Amygdala (tissue), 56 donors: ENCODE results near the gene ANGPTL3.
"Not testable (repeated sequence)": the region's sequence is repeated elsewhere in the genome, so short reads cannot be mapped to it uniquely, and the experiment has no call there.

ENCODE experiments used
- DNase-seq, 56 donors: peaks; one replicate each; lab custom pipeline; 2025; lab: John Stamatoyannopoulos, UW

The ANGPTL3 gene

GRCh38 chr1:62597281-62597680, at the start of gene ANGPTL3:
ANGPTL3 (plus strand) TSS chr1:62597520; CDS start chr1:62597567, 47 bp downstream.
- no peak for DNase-seq

- DNase-seq: no peak
These were observed 36.0 kb upstream of the ANGPTL3 start for GRCh38 chr1:62561306-62561705.

DNA sequence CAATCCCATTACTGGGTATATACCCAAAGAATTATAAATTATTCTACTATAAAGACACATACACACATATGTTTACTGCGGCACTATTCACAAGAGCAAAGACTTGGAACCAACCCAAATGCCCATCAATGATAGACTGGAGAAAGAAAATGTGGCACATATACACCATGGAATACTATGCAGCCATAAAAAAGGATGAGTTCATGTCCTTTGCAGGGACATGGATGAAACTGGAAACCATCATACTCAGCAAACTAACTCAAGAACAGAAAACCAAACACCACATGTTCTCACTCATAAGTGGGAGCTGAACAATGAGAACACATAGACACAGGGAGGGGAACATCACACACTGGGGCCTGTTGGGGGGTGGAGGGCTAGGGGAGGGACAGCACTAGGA, 30.1 kb upstream of the ANGPTL3 start:
- not testable (repeated sequence) for DNase-seq

DNA sequence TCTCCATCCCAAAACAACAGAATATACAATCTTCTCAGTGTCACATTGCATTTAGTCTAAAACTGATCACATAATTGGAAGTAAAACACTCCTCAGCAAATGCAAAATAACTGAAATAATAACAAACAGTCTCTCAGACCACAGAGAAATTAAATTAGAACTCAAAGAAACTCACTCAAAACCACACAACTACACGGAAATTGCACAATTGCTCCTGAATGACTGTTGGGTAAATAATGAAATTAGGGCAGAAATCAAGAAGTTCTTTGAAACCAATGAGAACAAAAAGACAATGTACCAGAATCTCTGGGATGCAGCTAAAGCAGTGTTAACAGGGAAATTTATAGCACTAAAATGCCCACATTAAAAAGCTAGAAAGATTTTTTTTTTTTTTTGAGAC, 29.4 kb upstream of the ANGPTL3 start:
- not testable (repeated sequence) for DNase-seq

- not testable (repeated sequence) for DNase-seq
These were observed 25.8 kb upstream of the ANGPTL3 start for GRCh38 chr1:62571517-62571916.

GRCh38 chr1:62572476-62572875, 24.8 kb upstream of the ANGPTL3 start:
- DNase-seq: no peak

DNA sequence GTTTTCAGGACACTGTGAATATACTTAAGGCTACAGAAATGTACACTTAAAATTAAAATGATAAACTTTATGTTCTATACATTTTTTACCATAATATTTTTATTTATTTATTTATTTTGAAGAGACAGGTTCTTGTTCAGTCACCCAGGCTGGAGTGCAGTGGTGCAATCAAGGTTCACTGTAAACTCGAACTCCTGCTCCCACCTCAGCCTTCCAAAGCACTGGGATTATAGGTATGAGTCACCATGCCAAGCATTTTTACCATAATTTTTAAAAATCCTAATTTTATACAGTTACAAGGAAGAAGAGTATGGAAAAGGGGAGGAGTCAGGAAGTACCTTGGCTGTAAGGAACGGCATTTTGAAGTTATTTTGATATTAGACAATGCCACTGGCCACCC, 23.6 kb upstream of the ANGPTL3 start:
- DNase-seq: no peak

GRCh38 chr1:62585469-62586155, 11.7 kb upstream of the ANGPTL3 start:
- DNase-seq: no peak

GRCh38 chr1:62588000-62588399, 9.3 kb upstream of the ANGPTL3 start:
- no peak for DNase-seq

GRCh38 chr1:62589321-62589720, 8.0 kb upstream of the ANGPTL3 start:
- no peak for DNase-seq

DNA sequence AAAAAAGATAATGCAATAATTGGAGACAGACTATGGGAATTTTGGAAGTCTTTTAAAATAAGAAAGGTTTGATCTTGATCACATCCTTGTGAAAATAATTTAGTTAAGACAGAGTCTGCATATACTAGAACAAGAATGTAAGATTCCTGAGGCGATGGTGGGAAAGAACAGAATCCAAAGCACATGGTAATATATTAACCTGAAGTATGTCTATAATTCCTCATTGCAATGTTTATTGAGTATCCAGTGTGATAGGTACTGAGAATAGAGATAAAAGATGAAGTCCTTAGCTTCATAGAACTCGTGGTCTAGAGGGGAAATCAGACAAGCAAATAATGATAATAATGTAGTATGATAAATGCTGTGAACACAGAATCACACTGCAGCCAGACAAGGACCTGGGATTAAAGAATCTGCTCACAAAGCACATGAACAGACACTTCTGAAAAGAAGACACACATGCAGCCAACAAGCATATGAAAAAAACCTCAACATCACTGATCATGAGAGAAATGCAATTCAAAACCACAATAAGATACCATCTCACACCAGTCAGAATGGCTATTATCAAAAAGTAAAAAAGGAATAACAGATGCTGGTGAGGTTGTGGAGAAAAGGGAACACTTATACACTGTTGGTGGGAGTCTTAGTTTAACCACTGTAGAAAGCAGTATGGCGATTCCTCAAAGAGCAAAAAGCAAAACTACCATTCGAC, 6.9 kb upstream of the ANGPTL3 start:
- DNase-seq: no peak

DNA sequence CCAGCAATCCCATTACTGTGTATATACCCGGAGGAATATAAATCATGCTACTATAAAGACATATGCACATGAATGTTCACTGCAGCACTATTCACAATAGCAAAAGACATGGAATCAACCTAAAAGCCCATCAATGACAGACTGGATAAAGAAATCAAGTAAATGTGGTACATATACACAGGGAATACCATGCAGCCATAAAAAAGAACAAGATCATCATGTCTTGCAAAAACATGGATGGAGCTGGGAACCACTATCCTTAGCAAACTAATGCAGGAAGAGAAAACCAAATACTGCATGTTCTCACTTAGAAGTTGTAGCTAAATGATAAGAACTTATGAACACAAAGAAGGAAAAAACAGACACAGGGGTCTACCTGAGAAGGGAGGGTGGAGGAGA, 6.4 kb upstream of the ANGPTL3 start:
- DNase-seq: no peak

DNA sequence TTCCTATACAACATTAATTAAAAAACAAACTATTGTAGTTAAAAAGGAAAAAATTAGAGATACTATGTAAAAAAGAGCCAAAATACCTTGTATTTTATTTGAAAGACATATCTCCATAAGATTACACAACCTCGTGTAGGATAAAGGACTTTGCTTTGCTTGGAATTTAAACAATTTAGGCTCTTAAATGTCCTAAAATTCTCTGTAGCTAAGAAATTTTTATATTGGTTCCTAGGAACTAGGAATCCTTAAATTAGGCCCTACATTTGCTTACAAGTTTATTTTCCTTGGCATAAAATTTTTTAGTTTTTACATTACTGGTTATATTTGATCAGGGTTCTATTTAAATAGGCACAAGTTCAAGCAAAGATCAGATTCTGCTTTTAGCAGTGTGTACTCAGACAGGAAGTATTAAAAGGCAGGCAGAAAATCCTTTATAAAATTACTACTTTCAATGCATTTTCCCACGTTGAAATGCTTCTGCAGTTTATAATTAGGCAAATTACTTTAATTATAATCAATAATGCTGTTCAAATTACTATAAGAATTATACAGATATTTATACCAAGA, 3.4 kb upstream of the ANGPTL3 start:
- no peak for DNase-seq

DNA sequence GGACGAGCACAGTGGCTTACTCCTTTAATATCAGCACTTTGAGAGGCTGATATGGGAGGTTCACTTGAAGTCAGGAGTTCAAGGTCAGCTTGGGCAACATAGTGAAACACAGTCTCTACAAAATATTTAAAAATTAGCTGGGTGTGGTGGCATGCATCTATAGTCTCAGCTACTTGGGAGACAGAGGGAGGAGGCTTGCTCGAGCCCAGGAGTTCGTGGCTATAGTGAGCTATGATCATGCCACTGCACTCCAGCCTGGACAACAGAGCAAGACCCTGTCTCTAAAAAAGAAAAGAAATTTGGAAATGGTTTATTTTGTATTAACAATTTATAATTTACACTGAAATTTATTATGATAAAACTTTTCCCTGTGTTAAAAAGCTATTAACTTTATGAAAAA, 1.7 kb upstream of the ANGPTL3 start:
- no peak for DNase-seq

- DNase-seq: no peak
These were observed 1.7 kb downstream of the ANGPTL3 start for GRCh38 chr1:62599044-62599443.

GRCh38 chr1:62601457-62601856, 4.1 kb downstream of the ANGPTL3 start:
- no peak for DNase-seq

DNA sequence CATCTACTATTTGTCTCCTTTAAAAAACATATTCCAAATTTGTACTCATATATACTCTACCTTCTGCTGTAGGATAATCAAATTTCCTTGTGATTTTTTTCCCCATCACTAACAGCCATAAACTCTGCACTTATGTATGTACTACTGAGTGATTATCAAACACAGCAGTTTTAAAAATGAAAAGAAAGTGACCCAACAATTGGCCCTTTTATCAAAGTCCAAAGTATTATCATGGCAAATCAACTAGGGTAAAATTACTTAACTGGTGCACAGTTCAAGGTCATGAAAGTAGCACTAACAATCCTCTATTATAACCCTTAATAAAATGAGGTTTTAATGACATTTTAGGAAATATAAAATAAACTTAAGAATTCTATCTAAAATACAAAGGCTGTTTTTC, 11.6 kb downstream of the ANGPTL3 start:
- no peak for DNase-seq

GRCh38 chr1:62610588-62610987, 13.3 kb downstream of the ANGPTL3 start:
- not testable (repeated sequence) for DNase-seq

DNA sequence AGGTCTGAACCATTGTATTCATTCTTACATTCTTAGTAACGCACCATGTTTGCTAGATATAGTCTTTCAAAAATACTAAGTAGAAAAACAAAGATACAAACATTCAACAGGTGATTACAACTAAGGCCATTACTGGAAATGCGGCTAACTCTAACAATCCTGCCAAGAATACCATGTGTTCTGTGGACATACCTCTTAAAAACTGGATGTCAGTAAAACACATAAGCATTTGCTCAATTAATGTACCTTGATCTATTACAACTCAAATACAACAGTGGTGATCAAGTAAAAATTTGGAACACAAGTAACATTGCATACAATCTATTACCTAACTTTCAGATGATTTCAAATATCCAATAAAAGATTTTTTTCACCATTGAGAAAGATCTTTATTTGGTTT, 15.4 kb downstream of the ANGPTL3 start:
- no peak for DNase-seq

GRCh38 chr1:62613325-62613727, 16.0 kb downstream of the ANGPTL3 start:
- no peak for DNase-seq

DNA sequence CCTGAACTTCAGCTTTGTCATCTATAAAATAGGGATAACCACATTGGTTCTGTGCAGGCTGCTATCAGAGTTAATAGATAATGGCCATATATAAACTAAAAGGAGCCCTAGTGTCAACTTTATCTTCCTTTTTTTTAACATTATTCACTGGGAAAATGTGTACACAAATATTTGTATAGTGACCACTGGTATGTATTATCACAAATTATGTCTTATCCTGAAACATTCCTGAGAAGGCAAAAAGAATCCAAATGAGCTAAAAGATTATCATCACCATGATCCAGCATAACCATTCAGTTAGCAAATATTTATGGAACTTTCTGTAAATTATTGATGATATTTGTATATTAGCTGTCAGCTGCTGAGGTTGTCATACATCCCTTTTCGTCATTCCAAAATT, 16.6 kb downstream of the ANGPTL3 start:
- no peak for DNase-seq

DNA sequence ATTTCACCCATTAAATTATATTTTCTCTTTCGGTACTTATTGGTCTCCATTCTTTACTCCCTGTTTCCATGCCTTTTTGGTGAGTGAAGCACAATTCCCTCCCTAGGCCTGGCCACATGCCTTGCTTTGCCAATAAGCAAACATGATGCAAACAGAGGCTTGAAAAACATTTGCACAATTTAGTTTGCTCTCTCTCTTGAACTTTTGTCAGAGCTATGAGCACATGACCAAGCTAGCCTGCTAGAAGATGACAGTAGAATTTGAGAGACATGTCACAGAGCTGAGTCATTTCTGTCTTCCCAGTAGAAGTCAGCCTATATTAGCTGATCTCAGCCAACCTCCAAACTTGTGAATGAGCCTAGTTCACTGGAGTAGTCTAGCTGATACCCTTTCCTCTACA, 24.6 kb downstream of the ANGPTL3 start:
- no peak for DNase-seq
